Keratinocyte (primary cell): ENCODE data around the gene KDM2A. TPM values are rescaled to one million over a fixed set of nuclear protein-coding genes. Genes with fewer than 3 reads are reported as not detected.

Source experiments
- DNase-seq: peaks from one replicate; pipeline ENCODE4 v3.0.0-alpha.2; 2011; ENCODE audit warnings: low read depth, missing footprints, low spot score
- FAIRE-seq: peaks from 2 replicates; lab custom pipeline; 2011; peaks lifted over from hg19 to GRCh38; lab: Jason Lieb, UNC
- H2AFZ ChIP-seq: 2 replicates; pipeline ENCODE4 v1.6.0; 2012; ENCODE audit warnings: low read length, control low read depth, inconsistent platforms; ENCODE audit not compliant: control insufficient read depth
- H3K27ac ChIP-seq: 2 replicates; pipeline ENCODE4 v1.5.1; 2011; ENCODE audit warnings: low read length; ENCODE audit not compliant: control insufficient read depth, insufficient read depth
- H3K27me3 ChIP-seq: 3 replicates; pipeline ENCODE4 v1.6.0; 2011; ENCODE audit warnings: low read length; ENCODE audit not compliant: control insufficient read depth, insufficient read depth; ENCODE audit errors: extremely low read depth
- H3K36me3 ChIP-seq, 2 experiments: 2 replicates in 1 of 2; 3 replicates in 1 of 2; pipeline ENCODE4 v1.5.1; 2011; ENCODE audit warnings: low read length in 2 of 2, mild to moderate bottlenecking in 1 of 2; ENCODE audit not compliant: control insufficient read depth in 2 of 2, insufficient read depth in 2 of 2; ENCODE audit errors: extremely low read depth in 1 of 2
- H3K4me1 ChIP-seq: 3 replicates; pipeline ENCODE4 v1.5.1; 2011; ENCODE audit warnings: low read length; ENCODE audit not compliant: control insufficient read depth, insufficient read depth; ENCODE audit errors: extremely low read depth
- H3K4me2 ChIP-seq: 3 replicates; pipeline ENCODE4 v1.6.0; 2011; ENCODE audit warnings: low read depth, low read length; ENCODE audit not compliant: control insufficient read depth, insufficient read depth; ENCODE audit errors: extremely low read depth
- H3K4me3 ChIP-seq, 3 experiments: fragments of 200-600 bp in 1 of 3; sonication (generic) in 1 of 3; 2 replicates in 2 of 3; 3 replicates in 1 of 3; pipeline ENCODE4 v1.5.1; 2011 to 2016; ENCODE audit warnings: low read length in 3 of 3, mild to moderate bottlenecking in 3 of 3, control low read depth in 2 of 3, inconsistent platforms in 1 of 3, low read depth in 1 of 3, mixed read lengths in 1 of 3, mixed run types in 1 of 3, moderate library complexity in 1 of 3; ENCODE audit not compliant: control insufficient read depth in 2 of 3, insufficient read depth in 2 of 3; ENCODE audit errors: extremely low read depth in 1 of 3
- H3K79me2 ChIP-seq: 2 replicates; pipeline ENCODE4 v1.6.0; 2012; ENCODE audit warnings: low read length; ENCODE audit not compliant: control insufficient read depth, insufficient read depth
- H3K9ac ChIP-seq: 3 replicates; pipeline ENCODE4 v1.6.0; 2011; ENCODE audit warnings: low read length; ENCODE audit not compliant: control insufficient read depth, insufficient read depth; ENCODE audit errors: extremely low read depth
- H3K9me1 ChIP-seq: 3 replicates; pipeline ENCODE4 v1.6.0; 2011; ENCODE audit warnings: low read length; ENCODE audit not compliant: control insufficient read depth, insufficient read depth; ENCODE audit errors: extremely low read depth
- H3K9me3 ChIP-seq: 2 replicates; pipeline ENCODE4 v1.5.1; 2012; ENCODE audit warnings: low read depth, low read length; ENCODE audit not compliant: control insufficient read depth
- H4K20me1 ChIP-seq: 3 replicates; pipeline ENCODE4 v1.6.0; 2011; ENCODE audit warnings: low read length; ENCODE audit not compliant: control insufficient read depth, insufficient read depth; ENCODE audit errors: extremely low read depth
- EZH2 ChIP-seq: IDR thresholded peaks from one replicate; pipeline ENCODE4 v1.6.1; 2012; ENCODE audit warnings: inconsistent platforms, mild to moderate bottlenecking, low read length, moderate library complexity
- dilution Hi-C: fragments of 300-500 bp; cut with MboI; formaldehyde crosslinking; loops from one replicate; pipeline ENCODE4 v1.7.0; 2020; ENCODE audit warnings: low sequenced_read_pairs; ENCODE audit not compliant: extremely low pct_ligation_motif_present
- polyA plus RNA-seq, 5 experiments: library from polyadenylated mRNA; depleted of rRNA in 3 of 5; stranded (reverse) in 3 of 5; stranded (forward) in 1 of 5; unstranded in 1 of 5; fragments of >200 nt; gene quantifications; 1 replicate in 1 of 5; 2 replicates in 3 of 5; 3 replicates in 1 of 5; pipeline versions ENCODE4 v1.2.1 to v1.2.3, GENCODE V29; 2011 to 2012; ENCODE audit warnings: missing spikeins in 2 of 5, low read depth in 1 of 5, low replicate concordance in 1 of 5
- TF ChIP-seq, protein P1 (sequence below), 3 experiments: IDR thresholded peaks in 1 of 3; conservative IDR thresholded peaks in 1 of 3; optimal IDR thresholded peaks in 1 of 3; 2 replicates in 2 of 3; 3 replicates in 1 of 3; pipeline versions ENCODE3 to v1.5.1; 2011; ENCODE audit warnings: low read length in 3 of 3, mild to moderate bottlenecking in 3 of 3, moderate library complexity in 2 of 3, control low read depth in 1 of 3, inconsistent platforms in 1 of 3; ENCODE audit not compliant: insufficient read depth in 2 of 3; ENCODE audit errors: extremely low read depth in 1 of 3

Gene KDM2A
- polyA plus RNA-seq, 1 donor (not counting 4 experiments of a cell fraction or from before 2014, with no cell fraction given): 29.9 TPM

DNA sequence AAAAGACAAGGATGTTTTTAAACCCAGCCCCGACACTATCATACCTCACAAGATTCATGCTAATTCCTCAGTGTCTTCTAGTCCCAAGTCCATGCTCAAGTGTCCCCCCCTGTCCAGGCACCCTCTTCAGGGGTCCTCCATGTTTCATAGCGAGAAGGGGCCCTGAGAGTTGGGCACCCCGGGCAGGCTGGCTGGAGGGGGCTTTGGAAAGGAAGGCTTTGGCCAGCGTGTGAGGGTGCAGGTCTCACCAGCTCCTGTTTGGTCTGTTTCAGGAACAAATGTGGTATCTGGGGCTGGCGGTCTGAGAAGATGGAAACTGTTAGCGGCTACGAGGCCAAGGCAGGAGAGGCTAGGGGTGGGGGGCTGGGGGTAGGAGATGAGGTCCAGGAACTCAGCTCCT lies 179.7 kb downstream of the KDM2A start:
- Histone ChIP-seq H2AFZ (no peak overlapping the region), H3K4me3 (no peak overlapping the region), H3K9me3 (peaks cover 4% of the 10 kb centered on the region), H3K27me3 (no peaks in the 10 kb centered on the region), H3K27ac (no peak overlapping the region), H3K79me2 (peaks cover 16% of the 10 kb centered on the region), H3K4me1 (peaks cover 13% of the 10 kb centered on the region), H3K4me2 (no peak overlapping the region), H3K9me1 (no peaks in the 10 kb centered on the region), H3K9ac (no peak overlapping the region), H3K36me3 (peaks cover 31 to 42% of the 10 kb centered on the region in 2 experiments), H4K20me1 (no peaks in the 10 kb centered on the region)
- dilution Hi-C loops: no loop called here
- DNase-seq (no peak), FAIRE-seq (no peak)
- TF ChIP-seq EZH2: no peak
- TF ChIP-seq, protein P1, sequence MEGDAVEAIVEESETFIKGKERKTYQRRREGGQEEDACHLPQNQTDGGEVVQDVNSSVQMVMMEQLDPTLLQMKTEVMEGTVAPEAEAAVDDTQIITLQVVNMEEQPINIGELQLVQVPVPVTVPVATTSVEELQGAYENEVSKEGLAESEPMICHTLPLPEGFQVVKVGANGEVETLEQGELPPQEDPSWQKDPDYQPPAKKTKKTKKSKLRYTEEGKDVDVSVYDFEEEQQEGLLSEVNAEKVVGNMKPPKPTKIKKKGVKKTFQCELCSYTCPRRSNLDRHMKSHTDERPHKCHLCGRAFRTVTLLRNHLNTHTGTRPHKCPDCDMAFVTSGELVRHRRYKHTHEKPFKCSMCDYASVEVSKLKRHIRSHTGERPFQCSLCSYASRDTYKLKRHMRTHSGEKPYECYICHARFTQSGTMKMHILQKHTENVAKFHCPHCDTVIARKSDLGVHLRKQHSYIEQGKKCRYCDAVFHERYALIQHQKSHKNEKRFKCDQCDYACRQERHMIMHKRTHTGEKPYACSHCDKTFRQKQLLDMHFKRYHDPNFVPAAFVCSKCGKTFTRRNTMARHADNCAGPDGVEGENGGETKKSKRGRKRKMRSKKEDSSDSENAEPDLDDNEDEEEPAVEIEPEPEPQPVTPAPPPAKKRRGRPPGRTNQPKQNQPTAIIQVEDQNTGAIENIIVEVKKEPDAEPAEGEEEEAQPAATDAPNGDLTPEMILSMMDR (optimal IDR thresholded peaks at IDR 0.05 in 1 of 3, IDR thresholded peaks at IDR 0.05 in 1 of 3, conservative IDR thresholded peaks at IDR 0.05 in 1 of 3; ENCODE audit: extremely low read depth in 1 of 3, insufficient read depth in 2 of 3, low read length in 3 of 3): no peak

DNA sequence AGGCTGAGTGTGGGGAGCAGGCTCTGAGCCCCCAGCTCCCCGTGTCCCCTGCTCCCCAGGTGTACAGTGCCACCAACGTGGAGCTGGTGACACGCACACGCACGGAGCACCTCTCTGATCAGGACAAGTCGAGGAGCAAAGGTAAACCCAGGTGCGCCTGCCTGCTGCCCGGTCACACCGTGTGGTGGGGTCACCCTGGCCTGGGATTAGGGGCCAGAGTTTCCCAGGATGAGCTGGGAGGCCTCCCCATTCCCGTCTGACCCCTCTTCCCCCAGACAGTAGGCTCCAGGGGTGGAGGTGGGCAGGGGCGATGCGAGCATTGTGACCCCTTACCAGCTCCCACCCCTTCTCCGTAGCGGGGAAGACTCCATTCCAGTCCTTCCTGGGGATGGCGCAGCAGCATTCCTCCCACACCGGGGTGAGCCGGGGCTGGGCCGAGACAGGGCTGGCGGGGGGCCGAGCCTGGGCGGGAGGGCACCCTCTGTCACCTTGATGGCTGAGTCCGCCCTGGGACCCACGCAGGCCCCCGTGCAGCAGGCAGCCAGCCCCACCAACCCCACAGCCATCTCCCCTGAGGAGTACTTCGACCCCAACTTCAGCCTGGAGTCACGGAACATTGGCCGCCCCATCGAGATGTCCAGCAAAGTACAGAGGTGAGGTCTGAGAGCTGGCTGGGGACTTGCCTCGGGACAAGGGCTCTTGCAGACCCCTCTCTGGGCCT lies 180.6 kb downstream of the KDM2A start:
- Histone ChIP-seq H3K9me1 (no peaks in the 10 kb centered on the region), H3K4me3 (no peak overlapping the region), H3K9me3 (peaks cover 4% of the 10 kb centered on the region), H3K36me3 (peaks cover 31 to 36% of the 10 kb centered on the region in 2 experiments), H2AFZ (no peak overlapping the region), H3K4me2 (no peak overlapping the region), H3K9ac (no peak overlapping the region), H3K27ac (no peak overlapping the region), H3K79me2 (peaks cover 11% of the 10 kb centered on the region), H4K20me1 (no peaks in the 10 kb centered on the region), H3K27me3 (no peaks in the 10 kb centered on the region), H3K4me1 (peaks cover 20% of the 10 kb centered on the region)
- TF ChIP-seq EZH2: no peak
- TF ChIP-seq, protein P1 (optimal IDR thresholded peaks at IDR 0.05 in 1 of 3, IDR thresholded peaks at IDR 0.05 in 1 of 3, conservative IDR thresholded peaks at IDR 0.05 in 1 of 3; ENCODE audit: extremely low read depth in 1 of 3, insufficient read depth in 2 of 3, low read length in 3 of 3): no peak
- FAIRE-seq: no peak
- dilution Hi-C loops: no loop called here
- DNase-seq: no peak
